Stimulated activated CD8-positive, alpha-beta memory T cell treated with anti-CD3 and anti-CD28 coated beads, Interleukin-7, amount 100 ng/mL, for 4 hours (primary cell): ENCODE results near the gene CDH12.
"Not testable (repeated sequence)": the region's sequence is repeated elsewhere in the genome, so short reads cannot be mapped to it uniquely, and the experiment has no call there.

Experiments used
- DNase-seq, 2 donors: peaks; one replicate each; pipeline ENCODE4 v3.0.0-alpha.2; 2020; ENCODE audit warnings: low read depth in 2 of 2

Gene CDH12

GRCh38 chr5:22567983-22568382 lies 285.2 kb downstream of the CDH12 start:
- no peak for DNase-seq

GRCh38 chr5:22560147-22560546 lies 293.0 kb downstream of the CDH12 start:
- no peak for DNase-seq

DNA sequence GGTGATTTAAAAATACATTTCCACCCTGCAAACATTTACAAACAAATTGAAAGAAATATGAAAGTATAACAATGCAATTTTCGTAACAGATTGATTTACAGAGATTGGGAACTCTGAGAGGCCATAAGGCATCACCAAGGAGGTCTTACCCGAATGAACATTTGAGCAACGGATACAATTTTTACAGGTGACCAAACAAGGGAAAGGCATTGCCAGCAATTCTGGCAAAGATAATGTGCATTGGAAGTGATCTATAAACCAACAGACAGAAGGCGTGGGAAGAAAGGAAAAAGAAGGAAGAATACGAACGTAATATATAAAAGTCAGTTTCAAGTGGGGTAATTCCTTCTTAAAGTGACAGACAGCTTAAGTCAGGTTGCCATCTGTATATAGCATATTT lies 295.9 kb downstream of the CDH12 start:
- no peak for DNase-seq

- no peak for DNase-seq
Observed at GRCh38 chr5:22554475-22554874, 298.7 kb downstream of the CDH12 start.

GRCh38 chr5:22549876-22550671 lies 303.1 kb downstream of the CDH12 start:
- DNase-seq = no peak

- DNase-seq = no peak
Observed at GRCh38 chr5:22542340-22542739, 310.8 kb downstream of the CDH12 start.

- DNase-seq = no peak
Observed at GRCh38 chr5:22541037-22541436, 312.1 kb downstream of the CDH12 start.

DNA sequence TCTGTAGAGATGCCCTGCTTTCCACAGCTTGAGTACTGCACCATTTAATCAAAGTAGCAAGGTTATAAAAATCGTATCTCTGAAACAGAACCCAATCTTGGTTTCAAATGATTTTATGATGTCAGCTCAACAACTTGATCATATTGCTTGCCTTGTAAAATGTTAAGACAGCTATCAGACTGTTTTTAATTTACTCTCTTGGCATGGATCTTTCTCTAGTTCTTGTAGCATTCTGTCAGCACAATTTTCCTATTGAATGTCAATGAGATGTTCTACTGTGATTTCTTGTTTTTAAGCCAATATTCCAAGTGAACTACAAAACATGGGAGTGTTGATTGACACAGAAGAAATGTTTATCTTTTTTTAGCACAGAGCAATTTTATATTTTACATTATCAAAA lies 313.4 kb downstream of the CDH12 start:
- DNase-seq = no peak

GRCh38 chr5:22531986-22532385 lies 321.2 kb downstream of the CDH12 start:
- no peak for DNase-seq

GRCh38 chr5:22521521-22521920 lies 331.6 kb downstream of the CDH12 start:
- DNase-seq = no peak

DNA sequence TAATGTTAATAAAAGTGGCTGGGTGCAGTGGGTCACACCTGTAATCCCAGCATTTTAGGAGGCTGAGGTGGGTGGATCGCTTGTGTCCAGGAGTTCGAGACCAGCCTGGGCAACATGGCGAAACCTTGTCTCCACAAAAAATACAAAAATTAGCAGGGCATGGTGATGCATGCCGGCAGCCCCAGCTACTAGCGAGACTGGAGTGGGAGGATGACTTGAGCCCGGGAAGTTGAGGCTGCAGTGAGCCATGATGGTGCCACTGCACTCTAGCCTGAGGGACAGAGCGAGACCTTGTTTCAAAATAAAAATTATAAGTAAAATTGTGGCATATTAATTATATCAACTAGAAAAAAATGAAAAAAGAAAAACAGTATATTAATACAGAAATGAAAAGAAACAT lies 336.6 kb downstream of the CDH12 start:
- not testable (repeated sequence) for DNase-seq

DNA sequence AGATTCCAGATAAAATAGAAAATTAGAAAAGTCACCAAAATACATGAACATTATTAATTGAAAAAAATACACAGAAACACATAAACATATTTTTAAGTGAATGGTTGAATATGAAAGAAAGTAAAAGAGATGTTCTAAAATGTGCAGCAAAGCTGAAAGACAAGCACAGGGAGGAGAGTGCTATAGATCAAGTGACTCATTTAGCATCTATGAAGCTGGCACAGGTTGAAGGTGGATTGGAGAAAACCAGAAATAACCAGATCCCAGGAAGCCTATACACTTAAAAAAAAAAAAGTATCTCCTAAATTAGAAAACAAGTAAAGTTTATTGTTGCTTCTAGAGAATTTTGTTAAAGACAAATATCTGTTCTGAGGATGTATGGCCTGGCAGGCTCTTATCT lies 338.9 kb downstream of the CDH12 start:
- no peak for DNase-seq

DNA sequence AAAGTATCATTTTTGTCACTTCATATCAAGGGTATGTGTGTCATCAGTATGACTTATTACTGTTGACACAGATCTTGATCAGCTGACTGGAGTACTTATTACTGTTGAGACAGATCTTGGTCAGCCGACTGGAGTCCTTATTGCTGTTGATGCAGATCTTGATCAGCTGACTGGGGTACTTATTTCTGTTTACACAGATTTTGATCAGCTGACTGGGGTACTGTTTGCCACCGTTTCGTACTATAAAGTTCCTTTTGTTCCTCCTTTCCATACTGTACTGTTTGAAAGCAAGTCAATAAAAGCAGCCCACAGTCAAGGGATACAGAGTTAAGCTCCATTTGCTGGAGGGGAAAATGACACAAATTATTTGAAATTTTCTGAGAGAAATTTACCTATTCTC lies 347.3 kb downstream of the CDH12 start:
- no peak for DNase-seq

DNA sequence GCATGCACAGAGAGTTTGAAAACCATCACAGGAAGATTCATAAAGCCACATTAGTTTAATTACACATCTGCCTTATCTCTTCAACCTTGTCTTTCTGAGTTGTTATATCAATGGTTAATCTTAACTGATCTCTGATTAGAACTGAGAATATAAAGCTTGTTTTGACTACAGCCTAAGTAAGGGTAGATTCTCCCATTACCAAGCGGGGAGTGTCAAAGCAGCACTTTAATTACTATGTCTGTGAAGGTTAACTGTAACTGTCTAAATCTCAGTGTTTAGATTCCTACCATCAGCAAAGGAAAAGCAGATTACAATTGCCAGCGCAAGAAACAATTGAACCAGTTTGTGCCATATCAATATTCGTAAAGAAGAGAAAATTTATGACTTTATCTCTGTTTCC lies 348.7 kb downstream of the CDH12 start:
- no peak for DNase-seq

DNA sequence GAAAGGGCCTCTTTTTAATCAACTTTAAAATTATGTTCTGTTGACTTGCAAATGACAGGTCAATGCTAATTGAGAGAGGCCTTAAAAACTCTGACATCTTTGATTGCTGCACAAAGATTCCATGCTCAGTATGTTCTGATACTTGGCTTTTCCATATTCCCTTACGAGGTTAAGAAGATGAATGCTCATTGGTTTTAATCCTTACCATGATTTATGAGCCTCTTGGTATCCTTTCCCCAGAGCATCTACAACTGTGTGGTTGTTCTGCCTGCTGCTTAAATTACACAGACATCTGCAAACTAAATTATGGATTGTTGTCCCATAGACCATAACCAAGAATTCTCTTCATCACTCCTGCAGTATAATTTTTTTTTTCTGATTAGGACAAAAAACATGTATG lies 352.6 kb downstream of the CDH12 start:
- DNase-seq = no peak

DNA sequence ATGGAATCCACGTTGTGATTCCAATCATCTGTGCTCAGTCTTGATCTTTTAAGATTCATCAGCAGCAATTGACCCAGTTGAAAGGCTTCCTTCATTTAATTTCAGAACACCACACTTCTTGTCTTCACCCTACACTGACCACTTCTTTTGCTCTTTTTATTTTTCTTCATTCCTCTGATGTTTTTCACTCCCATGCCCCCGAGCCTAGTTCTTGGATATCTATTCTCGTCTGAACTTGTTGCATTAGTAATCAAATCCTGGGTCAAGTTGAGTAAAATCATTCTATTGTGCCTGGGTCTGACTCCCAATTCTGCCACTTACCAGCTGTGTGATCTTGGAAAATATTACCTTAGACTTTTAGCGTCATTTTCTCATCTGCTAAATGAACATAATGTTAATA lies 356.5 kb downstream of the CDH12 start:
- DNase-seq = no peak

DNA sequence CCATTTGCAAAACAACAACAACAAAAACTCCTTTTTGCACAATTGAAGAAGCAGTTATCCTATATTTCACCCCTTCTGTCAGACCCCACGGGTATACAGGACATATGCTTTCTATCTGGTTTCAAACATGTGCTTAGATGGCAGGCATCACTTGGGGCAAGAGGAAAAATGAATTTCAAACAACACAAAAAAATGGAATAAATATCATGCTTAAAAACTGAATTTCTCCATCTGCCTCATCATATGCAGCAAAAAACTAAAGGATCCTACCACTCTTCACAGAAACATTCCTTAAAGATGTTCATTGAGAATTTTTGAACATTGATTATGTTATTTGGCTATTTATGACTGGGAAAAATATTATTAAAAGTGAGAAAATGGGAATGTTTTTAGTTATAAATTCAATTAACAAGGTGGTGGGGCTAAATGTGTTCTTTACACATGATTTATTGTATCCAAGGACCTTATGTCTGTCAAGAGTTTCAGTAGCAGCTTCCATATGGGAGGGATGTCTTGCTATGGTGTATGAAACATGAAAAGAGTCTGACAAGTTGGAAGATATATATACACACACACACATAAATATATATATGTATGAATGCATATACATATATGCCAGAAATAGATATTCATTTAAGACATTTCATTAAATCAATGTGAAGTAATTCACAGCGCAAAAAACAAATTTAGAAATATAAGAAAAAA lies 358.0 kb downstream of the CDH12 start:
- DNase-seq = no peak

DNA sequence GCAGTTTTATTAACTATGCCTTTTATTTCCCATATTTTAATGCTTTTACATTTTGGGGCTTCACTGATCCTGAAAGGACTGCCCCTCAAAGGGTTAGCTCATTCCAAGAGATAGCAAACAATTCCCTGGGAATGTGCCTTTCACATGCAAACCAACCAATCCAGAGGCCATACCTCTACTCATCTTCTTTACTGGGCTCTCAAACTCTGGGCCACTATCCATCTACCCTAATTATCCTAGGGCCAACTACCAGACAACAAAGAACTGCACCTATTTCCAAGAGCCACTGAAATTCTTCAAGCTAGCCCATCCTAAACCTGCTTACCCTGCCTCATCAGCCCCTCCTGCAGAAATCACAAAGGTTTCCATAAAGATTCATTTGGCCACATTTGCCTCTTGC lies 364.7 kb downstream of the CDH12 start:
- DNase-seq = no peak

DNA sequence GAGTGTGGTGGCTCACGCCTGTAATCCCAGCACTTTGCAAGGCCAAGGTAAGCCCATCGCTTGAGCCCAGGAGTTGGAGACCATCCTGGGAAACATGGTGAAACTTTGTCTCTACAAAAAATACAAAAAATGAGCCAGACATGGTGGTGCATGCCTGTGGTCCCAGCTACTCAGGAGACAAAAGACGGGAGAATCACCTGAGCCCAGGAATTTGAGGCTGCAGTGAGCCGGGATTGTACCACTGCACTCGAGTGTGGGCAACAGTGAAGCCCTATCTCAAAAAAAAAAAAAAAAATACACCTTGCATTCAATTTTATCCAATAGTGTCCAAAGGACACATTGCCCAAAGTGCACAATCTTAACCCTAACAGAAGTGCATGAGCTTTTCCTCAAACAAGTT lies 372.8 kb downstream of the CDH12 start:
- no peak for DNase-seq

DNA sequence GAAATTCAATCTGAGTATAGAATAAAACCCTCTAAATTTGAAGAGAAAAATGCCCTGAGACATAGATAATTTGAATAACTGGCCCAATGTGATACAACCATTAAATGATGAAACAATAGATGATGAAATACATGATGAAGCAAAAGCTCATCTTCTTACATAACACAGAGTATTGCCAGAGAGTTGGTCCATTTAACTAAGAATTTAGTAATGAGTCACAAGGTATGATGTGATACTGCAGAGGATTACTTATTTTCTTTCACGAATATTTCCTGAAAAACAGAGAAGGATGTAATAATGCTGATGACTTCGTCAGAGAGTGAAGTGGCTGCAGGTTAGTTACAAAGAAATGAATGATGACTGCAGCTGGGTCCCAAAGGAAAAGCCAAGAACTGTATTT lies 379.3 kb downstream of the CDH12 start:
- no peak for DNase-seq

DNA sequence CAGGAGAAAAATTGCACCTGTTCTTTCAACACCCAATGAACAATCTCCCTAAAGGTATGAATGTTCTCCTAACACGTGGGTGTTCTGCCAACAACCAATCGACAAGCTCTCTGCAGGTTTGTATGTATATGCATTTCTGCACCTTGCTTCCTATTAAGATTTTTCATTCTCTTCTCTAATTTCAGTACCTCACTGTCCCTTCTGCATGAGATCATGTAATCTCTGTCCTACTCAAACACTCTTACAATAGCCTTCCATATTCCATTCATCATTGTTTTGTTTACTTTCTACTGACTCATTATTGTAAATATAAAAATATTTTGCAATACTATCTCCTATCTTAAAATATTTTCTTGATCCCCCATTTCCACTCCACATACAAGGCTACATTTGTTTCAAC lies 382.0 kb downstream of the CDH12 start:
- DNase-seq = no peak

DNA sequence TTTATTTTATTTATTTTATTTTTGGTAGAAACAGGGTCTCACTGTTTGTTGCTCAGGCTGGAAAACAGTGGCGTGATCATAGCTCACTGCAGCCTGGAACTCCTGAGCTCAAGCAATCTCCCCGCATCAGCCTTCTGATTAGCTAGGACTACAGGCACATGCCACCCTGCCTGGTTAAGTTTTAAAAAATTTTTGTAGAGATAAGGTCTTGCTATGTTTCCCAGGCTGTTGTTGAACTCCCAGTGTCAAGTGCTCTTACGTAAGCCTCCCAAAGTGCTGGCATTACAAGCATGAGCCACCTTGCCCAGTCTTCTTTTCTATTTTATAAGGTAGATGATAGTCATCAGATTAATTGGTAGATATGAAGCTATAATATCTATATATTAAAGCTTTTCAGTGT lies 382.7 kb downstream of the CDH12 start:
- no peak for DNase-seq

DNA sequence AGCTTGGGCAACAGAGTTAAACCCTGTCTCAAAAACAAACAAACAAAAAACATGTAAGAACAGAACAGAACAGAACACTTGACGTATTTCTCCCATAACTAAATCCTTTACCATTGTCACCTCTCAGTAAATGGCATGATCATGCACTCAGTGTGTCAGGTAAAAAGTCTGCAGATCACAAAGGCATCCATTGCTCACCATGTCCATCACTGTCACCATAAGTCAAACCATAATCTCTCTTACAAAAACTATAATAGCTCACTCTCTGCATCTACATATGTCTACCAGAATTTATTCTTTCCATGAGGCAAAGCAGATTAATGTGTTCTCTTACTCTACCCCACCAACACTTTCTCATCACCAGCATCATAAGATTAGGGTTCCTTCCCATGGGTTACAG lies 387.5 kb downstream of the CDH12 start:
- DNase-seq = no peak

DNA sequence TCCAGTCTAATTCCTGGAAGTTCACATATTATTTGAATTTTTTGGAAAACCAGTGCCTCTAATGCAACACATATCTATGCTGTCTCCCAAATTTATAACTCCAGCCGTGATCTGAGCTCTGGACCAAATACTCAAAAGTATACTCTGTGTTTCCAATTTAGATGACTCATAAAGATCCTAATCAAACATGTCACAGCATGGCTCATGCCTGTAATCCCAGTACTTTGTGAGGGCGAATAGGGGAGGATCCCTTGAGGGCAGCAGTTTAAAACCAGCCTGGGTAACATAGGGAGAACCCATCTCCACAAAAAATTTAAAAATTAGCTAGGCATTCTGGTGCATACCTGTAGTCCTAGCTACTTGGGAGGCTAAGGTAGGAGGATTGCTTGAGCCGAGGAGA lies 388.0 kb downstream of the CDH12 start:
- DNase-seq = no peak
